SKM-1 treated with dmso at 0.1 percent for 144 hours (cell line): ENCODE measurements around the gene SH3GL1.
A peak's percentile ranks its signal among the peaks of the same experiment; 100 is the strongest.

Source experiments
- DNase-seq: peaks from one replicate; lab custom pipeline; 2025; ENCODE audit not compliant: unreplicated experiment; lab: John Stamatoyannopoulos, UW

SH3GL1 gene

GRCh38 chr19:4376028-4376670 is 24.2 kb downstream of the SH3GL1 start:
- DNase-seq = no peak

- no peak for DNase-seq
These were observed 25.0 kb downstream of the SH3GL1 start for GRCh38 chr19:4375164-4376027.

- no peak for DNase-seq
These were observed 25.7 kb downstream of the SH3GL1 start for GRCh38 chr19:4374498-4375163.

GRCh38 chr19:4373601-4374497 is 26.5 kb downstream of the SH3GL1 start:
- DNase-seq = no peak

GRCh38 chr19:4373013-4373367 is 27.4 kb downstream of the SH3GL1 start:
- no peak for DNase-seq

DNA sequence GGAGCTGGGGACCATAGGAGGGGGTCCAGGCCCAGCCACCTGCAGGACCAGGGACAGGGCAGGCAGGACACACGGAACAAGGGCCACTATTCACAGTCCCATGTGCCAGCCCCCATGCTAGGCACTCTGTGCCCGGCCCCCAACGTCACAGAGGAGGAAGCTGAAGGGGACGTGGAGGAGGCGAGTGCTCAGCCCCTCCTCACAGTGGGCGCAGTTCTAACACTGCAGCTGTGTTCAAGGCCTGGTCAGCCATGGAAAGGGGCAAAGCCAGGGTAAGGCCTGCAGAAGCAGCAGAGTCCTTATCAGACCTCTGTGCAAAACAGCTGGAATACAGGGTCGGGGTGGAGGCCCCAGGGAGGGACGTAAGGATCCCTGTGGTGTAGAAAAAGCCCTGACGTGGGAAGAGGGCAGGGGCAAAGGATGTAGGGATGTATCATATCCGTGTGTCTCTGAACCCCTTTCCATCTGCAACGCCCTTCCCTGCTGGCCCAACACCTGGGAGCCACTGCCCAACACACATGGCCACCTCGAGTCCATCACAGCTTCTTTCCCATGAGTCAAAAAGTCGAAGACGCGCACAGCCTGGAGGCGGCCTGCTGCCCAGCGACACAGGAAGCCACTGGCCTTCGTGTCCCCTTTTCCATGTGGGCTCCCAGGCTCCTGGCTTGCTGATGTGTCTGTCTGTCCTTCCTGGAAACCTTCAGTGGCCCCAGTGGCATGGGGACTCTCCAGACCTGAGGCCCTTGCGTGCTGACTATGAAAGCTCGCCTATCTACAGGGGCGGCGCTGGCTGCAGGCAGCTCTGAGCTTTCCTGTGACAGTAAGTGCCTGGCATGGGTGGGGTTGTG is 28.0 kb downstream of the SH3GL1 start:
- DNase-seq = no peak

- no peak for DNase-seq
These were observed 28.8 kb downstream of the SH3GL1 start for GRCh38 chr19:4371247-4372164.

DNA sequence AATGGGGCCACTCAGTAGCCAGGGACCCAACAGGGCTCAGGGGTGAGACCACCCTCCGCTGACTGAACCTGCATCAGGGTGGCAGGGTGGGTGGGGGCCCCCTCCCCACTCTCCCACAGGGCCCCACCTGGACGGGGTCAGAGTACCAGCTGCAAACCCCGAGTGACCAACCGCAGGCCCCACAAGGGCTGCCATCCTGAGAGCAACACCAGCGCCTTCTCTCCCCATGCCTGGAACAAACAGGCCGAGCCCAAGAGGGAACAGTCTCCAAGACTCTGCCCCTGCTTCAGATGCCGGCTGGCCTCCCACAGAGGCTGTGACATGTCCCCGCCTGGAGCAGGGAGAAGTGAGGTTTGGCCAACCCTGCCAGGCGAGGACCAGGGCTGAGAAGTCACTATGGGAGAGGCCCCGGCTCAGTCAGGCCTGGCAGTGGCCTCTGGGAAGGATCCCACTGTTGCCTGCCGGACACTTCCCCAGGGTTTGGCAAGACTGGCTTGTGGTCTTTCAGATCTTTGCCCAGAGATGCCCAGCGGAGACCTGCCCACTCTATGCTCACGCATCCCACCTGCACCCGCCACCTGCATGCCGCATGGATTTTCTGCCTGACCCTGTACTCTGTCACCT is 29.8 kb downstream of the SH3GL1 start:
- no peak for DNase-seq

DNA sequence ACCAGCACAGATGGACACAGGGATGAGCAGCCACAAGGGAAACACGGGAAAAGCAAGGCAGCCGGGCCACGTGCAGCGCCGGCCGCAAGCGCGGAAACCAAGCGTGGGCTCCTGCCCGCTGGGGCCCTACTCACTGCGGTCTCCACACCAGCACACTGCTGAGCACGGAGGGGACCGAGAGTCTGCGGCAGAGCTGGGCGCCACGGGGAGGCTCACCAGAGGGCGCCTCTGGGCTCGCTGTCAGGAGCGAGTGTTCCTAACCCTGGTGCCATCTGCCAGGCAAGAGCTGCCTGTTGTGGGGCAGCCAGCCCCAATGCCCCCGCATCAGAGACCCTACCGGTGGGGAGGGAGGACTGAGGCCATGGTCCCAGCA is 30.5 kb downstream of the SH3GL1 start:
- no peak for DNase-seq

DNA sequence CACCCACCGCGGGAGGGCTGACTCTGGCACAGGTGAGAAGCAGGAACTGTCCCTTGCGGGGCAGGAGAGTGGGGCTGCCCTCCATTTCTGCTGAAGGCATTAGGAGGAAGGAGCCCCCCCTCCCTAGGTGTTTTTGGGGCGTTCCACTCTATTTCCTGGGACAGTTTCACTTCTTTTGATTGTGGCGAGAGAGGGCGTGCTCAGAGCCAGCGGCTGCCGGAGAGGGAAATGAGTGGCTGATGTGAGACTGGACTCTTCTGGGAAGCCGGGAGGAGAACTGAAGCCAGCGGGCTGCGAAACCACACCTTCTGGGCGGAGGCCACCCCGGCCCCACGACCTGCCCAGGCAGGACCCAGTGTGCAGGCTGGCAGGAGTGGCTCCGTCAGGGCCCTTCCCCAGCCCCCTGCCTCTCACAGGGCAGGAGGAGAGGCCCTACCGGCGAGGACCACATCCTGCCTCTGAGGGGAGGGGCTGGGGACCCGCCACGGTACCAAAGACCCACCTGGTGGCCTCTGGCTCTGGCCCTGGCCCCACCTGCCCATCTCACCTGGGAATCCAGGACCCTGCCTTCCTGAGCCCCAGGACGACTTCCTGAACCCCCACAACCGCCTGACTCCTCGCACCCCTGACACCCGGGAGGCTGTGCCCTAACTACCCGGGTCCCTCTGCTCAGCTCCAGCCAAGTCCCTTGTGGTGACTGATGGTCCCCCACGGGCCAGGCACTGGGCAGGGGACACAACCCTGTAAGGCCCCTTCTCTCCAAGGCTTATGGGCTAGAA is 31.0 kb downstream of the SH3GL1 start:
- DNase-seq = peak; percentile 37

DNA sequence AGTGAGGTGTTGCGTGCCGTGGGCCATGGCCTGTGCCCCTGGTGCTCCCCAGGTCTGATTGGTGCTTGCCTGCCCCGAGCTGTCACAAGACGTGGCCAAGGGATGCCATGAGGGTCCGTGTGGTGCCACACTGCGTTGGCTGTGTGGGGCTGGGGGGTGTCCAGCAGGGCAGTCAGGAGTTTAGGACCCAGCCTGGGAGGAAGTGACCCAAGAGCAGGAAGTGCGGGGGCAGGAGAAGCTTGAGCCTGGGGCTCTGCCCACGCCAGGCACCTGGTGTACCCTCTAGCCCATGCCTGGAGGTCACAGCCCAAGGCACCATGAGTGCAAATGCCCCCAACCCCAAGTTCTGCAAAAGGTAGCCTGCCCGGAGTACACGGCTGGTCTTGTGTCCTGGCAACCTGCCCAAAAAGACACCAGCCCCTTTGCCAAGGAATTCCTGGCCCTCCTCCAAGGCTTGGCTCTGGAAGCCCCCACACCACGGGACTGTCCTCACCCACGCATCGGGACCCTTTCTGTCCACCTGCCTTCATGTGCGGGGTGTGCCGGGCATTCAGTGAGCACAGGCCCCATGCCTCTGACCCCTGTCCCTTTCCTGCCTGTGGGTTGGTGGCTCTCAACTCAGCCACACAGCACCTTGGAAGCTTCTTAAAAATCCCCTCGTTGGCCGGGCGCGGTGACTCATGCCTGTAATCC is 32.1 kb downstream of the SH3GL1 start:
- no peak for DNase-seq

DNA sequence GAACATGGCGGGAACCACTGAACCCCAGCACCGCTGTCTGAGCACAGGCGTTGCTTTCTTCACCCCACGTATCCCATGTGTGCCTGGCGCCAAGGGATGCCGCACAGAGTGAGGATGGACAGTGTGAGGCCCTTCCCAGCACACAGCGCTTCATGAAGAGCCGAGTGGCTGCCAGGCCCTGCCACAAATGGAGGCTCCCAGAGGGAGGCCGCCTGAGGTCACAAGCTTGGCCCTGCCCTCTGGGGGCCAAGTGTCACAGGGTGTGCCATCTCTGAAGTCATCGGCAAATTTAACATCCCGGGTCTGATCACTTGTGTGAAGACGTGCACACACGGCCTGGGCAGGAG is 32.6 kb downstream of the SH3GL1 start:
- DNase-seq = no peak

GRCh38 chr19:4367336-4367723 is 33.0 kb downstream of the SH3GL1 start:
- no peak for DNase-seq

- no peak for DNase-seq
These were observed 33.5 kb downstream of the SH3GL1 start for GRCh38 chr19:4366666-4367335.

DNA sequence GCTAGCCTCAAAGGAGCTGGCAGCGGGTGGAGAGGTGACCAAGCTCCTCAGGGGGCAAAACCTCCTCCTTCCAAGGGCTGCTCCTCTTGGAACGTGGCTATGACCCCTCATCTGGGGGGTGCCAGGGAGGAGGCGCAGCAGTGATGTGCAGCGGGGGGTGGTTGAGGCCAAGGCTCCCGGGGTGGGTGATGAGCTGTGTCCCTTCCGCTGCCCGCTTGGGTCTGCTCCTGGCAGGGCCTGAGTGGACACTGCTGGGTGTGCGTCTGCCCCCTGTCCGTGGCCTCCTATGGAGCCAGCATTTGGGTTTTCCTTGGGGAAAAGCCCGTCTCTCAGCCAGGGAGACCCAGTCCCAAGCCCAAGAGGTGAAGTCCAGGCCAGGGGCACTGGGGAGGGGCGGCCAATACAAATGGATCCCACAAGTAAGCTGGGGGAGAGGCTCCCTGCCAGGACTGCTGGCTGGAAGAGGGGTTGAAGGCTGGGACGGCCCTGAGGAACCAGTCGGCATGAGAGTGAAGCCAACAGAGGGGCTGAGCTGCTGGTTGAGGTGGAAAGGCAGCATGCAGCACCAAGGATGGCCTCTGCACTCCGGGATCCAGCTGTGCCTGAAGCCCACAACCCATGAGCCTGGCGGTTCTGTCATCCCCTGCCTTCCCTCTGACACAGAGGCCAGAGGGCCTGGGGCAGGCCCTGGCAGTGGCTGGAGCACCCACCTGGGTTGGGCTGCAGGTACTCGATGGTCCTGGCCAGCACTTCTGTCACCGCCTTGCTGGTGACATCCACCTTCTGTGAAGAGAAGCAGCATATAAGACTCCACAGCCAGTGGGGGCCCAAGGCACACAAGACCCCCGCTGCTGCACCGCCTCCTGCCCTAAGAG is 34.3 kb downstream of the SH3GL1 start:
- DNase-seq = no peak

DNA sequence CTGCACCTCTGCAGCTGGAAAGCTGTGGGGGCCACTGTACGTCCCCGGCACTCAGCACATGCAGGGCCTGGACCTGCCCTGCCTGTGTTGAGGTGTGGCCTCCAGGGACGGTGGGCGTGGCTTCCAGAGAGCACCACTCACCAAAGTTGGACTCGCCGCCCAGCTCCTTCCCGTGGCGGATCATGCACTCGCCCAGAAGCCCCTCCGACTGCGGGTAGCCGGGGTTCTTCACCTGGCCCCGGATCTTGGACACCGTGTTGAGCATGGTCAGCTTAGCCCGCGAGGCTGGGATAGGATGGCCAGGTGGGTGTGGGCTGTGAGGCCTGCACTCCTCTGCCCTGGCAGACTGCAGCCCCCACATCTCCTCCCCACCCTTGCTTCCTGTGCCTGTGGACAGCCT is 35.0 kb downstream of the SH3GL1 start:
- no peak for DNase-seq
